A673 (cell line): ENCODE results near the gene APCDD1L. TPM values are rescaled to one million over a fixed set of nuclear protein-coding genes. Genes with fewer than 3 reads are reported as not detected.

Experiments
- BruUV-seq: library from RNA; stranded (reverse); fragments of 400-500 nt; replicated peaks from 2 replicates; lab custom pipeline; 2021; lab: Mats Ljungman, UMichigan
- CTCF ChIA-PET: fragments of 300-600 bp; sonication (Branson Sonifier 250); formaldehyde crosslinking; loops from one replicate; lab custom pipeline; 2022; ENCODE audit warnings: antibody characterized with exemption; lab: Charles Lee
- POLR2A ChIA-PET: fragments of 300-600 bp; sonication (Branson Sonifier 250); formaldehyde crosslinking; loops from one replicate; lab custom pipeline; 2022; ENCODE audit warnings: antibody characterized with exemption; ENCODE audit not compliant: low non-redundant PET; lab: Charles Lee
- DNase-seq: peaks from one replicate; pipeline ENCODE4 v3.0.0-alpha.2; 2015; ENCODE audit warnings: low spot score
- H3K27ac ChIP-seq: fragments of 200-600 bp; sonication (generic); 2 replicates; pipeline ENCODE4 v1.5.1; 2016; ENCODE audit warnings: mixed run types, low read depth, mild to moderate bottlenecking, mixed read lengths, antibody characterized with exemption, low read length; ENCODE audit not compliant: poor library complexity, severe bottlenecking
- H3K27me3 ChIP-seq: fragments of 200-600 bp; sonication (generic); replicated peaks from 2 replicates; pipeline ENCODE4 v1.6.1; 2017; ENCODE audit warnings: mixed run types, low read depth, mild to moderate bottlenecking, mixed read lengths, antibody characterized with exemption, low read length; ENCODE audit not compliant: insufficient read depth, poor library complexity
- H3K36me3 ChIP-seq: fragments of 200-600 bp; sonication (generic); 2 replicates; pipeline ENCODE4 v1.6.1; 2016; ENCODE audit warnings: mixed run types, mild to moderate bottlenecking, mixed read lengths, antibody characterized with exemption, low read length; ENCODE audit not compliant: insufficient read depth, poor library complexity, severe bottlenecking
- H3K4me1 ChIP-seq: fragments of 200-600 bp; sonication (generic); 2 replicates; pipeline ENCODE4 v1.6.1; 2017; ENCODE audit warnings: mixed run types, mild to moderate bottlenecking, mixed read lengths, antibody characterized with exemption, low read length; ENCODE audit not compliant: insufficient read depth, poor library complexity, severe bottlenecking
- H3K4me3 ChIP-seq: fragments of 200-600 bp; sonication (generic); 2 replicates; pipeline ENCODE4 v1.5.1; 2016; ENCODE audit warnings: low read depth, mixed run types, mild to moderate bottlenecking, mixed read lengths, low read length; ENCODE audit not compliant: poor library complexity, severe bottlenecking
- H3K9me3 ChIP-seq: fragments of 200-600 bp; sonication (generic); 2 replicates; pipeline ENCODE4 v1.6.1; 2016; ENCODE audit warnings: mixed run types, low read depth, mild to moderate bottlenecking, mixed read lengths, antibody characterized with exemption, low read length; ENCODE audit not compliant: poor library complexity, severe bottlenecking
- CTCF ChIP-seq: fragments of 300-800, 200-600 bp; sonication (generic); conservative IDR thresholded peaks from 2 replicates; pipeline ENCODE4 v1.5.1; 2017; ENCODE audit warnings: low read depth, mild to moderate bottlenecking, antibody characterized with exemption, low read length, moderate library complexity, mixed read lengths
- EZH2 ChIP-seq: fragments of 200-600 bp; sonication (generic); IDR thresholded peaks from 2 replicates; pipeline ENCODE4 v1.6.1; 2017; ENCODE audit warnings: borderline replicate concordance, low read depth, mild to moderate bottlenecking, mixed read lengths, antibody characterized with exemption, low read length; ENCODE audit not compliant: poor library complexity, severe bottlenecking
- intact Hi-C: fragments of 100-400 bp; cut with micrococcal nuclease; formaldehyde crosslinking; loops from one replicate; pipeline ENCODE4 v1.10.0; 2022; ENCODE audit not compliant: unreplicated experiment
- total RNA-seq: library from RNA; stranded (reverse); gene quantifications from 2 replicates; pipeline ENCODE4 v1.2.3, GENCODE V29; 2021

The APCDD1L gene
- total RNA-seq, 1 experiment from 2014 or later, result not detected

- H3K4me3 ChIP-seq, result no peak overlapping the region
- H3K9me3 ChIP-seq, result peaks cover 30% of the 10 kb centered on the region
- no peak overlapping the region for H3K27ac ChIP-seq
- no peaks in the 10 kb centered on the region for H3K36me3 ChIP-seq
- no peaks in the 10 kb centered on the region for H3K27me3 ChIP-seq
- TF ChIP-seq EZH2, result no peak
- no peak for TF ChIP-seq CTCF
- POLR2A ChIA-PET, result no interaction called here
- intact Hi-C loops, result no loop called here
- CTCF ChIA-PET, result no interaction called here
- BruUV-seq, result no TSS peak
- DNase-seq, result no peak
- H3K4me1 ChIP-seq, result peaks cover 19% of the 10 kb centered on the region
These were observed 11.2 kb upstream of the APCDD1L start for GRCh38 chr20:58526411-58526810.

DNA sequence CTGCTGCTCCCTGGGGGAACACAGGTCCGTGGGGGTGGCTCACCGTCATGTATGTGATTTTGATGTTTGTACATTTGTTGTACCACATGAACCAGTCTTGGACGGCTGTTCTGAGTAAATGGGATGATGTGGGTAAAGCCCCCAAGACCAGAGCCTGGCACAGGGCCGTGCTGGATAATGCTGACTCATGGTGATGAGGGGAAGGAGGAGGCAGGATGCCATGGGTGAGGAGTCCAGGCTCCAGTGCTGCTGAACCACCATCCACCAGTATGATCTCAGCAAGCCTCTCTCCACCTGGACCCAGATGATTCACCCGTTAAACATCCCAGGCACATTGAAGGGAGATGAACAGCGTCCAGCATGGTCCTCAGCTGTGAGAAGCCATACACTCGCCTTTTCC lies 9.6 kb upstream of the APCDD1L start:
- intact Hi-C loops, result no loop called here
- no peaks in the 10 kb centered on the region for H3K36me3 ChIP-seq
- POLR2A ChIA-PET, result no interaction called here
- H3K4me3 ChIP-seq, result no peak overlapping the region
- H3K4me1 ChIP-seq, result peaks cover 19% of the 10 kb centered on the region
- CTCF ChIA-PET, result no interaction called here
- H3K27me3 ChIP-seq, result no peaks in the 10 kb centered on the region
- peaks cover 22% of the 10 kb centered on the region for H3K9me3 ChIP-seq
- TF ChIP-seq EZH2, result no peak
- TF ChIP-seq CTCF, result no peak
- no peak for DNase-seq
- no TSS peak for BruUV-seq
- no peak overlapping the region for H3K27ac ChIP-seq

GRCh38 chr20:58523971-58524315 lies 8.7 kb upstream of the APCDD1L start:
- DNase-seq, result peak; percentile 29
- no peaks in the 10 kb centered on the region for H3K36me3 ChIP-seq
- BruUV-seq, result no TSS peak
- peaks cover 22% of the 10 kb centered on the region for H3K9me3 ChIP-seq
- intact Hi-C loops, result no loop called here
- ChIA-PET POLR2A (interaction anchor here (0.6 kb wide), 1 partner anchor 20 kb away, joined by 3 read pairs; no protein-coding TSS in a partner anchor), CTCF (no interaction called here)
- no peak for TF ChIP-seq EZH2
- TF ChIP-seq CTCF, result no peak
- H3K27me3 ChIP-seq, result no peaks in the 10 kb centered on the region
- peaks cover 19% of the 10 kb centered on the region for H3K4me1 ChIP-seq
- peak overlapping the region; percentile 73 for H3K27ac ChIP-seq
- peak overlapping the region; percentile 22 for H3K4me3 ChIP-seq
